ENCODE results near the gene CENPA.

The CENPA gene

GRCh38 chr2:26840937-26841610 lies 55.2 kb downstream of the CENPA start:
- Histone ChIP-seq H3K4me3 (ENCODE audit: low read depth, low read length) (no peak overlapping the region), H3K9me3 (no peaks in the 10 kb centered on the region), H3K4me1 (no peaks in the 10 kb centered on the region), H3K27me3 (no peaks in the 10 kb centered on the region), H3K36me3 (no peaks in the 10 kb centered on the region)
- peak; percentile 52 for TF ChIP-seq CTCF (IDR thresholded peaks at IDR 0.05; ENCODE audit: low read depth, low read length)
- peak; percentile 28 for DNase-seq

- no peaks in the 10 kb centered on the region for H3K27me3 ChIP-seq
- TF ChIP-seq CTCF (IDR thresholded peaks at IDR 0.05; ENCODE audit: low read depth, low read length) = no peak
Measured at GRCh38 chr2:26843041-26843440, 57.2 kb downstream of the CENPA start.

More at GRCh38 chr2:26843041-26843440, 57.2 kb downstream of the CENPA start:
- H3K9me3 ChIP-seq = no peaks in the 10 kb centered on the region
- DNase-seq = no peak
- peaks cover 6% of the 10 kb centered on the region for H3K4me1 ChIP-seq
- H3K4me3 ChIP-seq (ENCODE audit: low read depth, low read length) = no peak overlapping the region
- no peaks in the 10 kb centered on the region for H3K36me3 ChIP-seq

Data from BE2C (cell line).